PC-9 (cell line): Measurements from ENCODE around the gene BEST2. TPM values are rescaled to one million over a fixed set of nuclear protein-coding genes. Genes with fewer than 3 reads are reported as not detected.

Experiments
- BruUV-seq: library from RNA; stranded (reverse); fragments of 400-500 nt; replicated peaks from 2 replicates; lab custom pipeline; 2021; lab: Mats Ljungman, UMichigan
- CTCF ChIA-PET: fragments of 300-600 bp; sonication (Branson Sonifier 250); formaldehyde crosslinking; loops from one replicate; lab custom pipeline; 2022; ENCODE audit warnings: antibody characterized with exemption; lab: Charles Lee
- POLR2A ChIA-PET: fragments of 300-600 bp; sonication (Branson Sonifier 250); formaldehyde crosslinking; loops from one replicate; lab custom pipeline; 2022; ENCODE audit warnings: antibody characterized with exemption; ENCODE audit not compliant: unreplicated experiment; lab: Charles Lee
- DNase-seq, 2 experiments: peaks; one replicate each; pipeline versions ENCODE4 v3.0.0 to v3.0.0-alpha.2; 2015 to 2022; ENCODE audit warnings: mixed read lengths in 1 of 2
- H2AFZ ChIP-seq: fragments of 200-600 bp; sonication (generic); 2 replicates; pipeline ENCODE4 v1.8.1; 2017; ENCODE audit warnings: antibody characterized with exemption
- H3F3A ChIP-seq: fragments of 200-600 bp; sonication (generic); 2 replicates; pipeline ENCODE4 v1.8.1; 2017; ENCODE audit warnings: antibody characterized with exemption, mild to moderate bottlenecking, low read depth; ENCODE audit not compliant: insufficient read depth
- H3K27ac ChIP-seq: fragments of 200-600 bp; sonication (generic); 2 replicates; pipeline ENCODE4 v1.6.1; 2016; ENCODE audit warnings: mixed run types
- H3K27me3 ChIP-seq: fragments of 200-600 bp; sonication (generic); 2 replicates; pipeline ENCODE4 v1.6.1; 2016; ENCODE audit warnings: low read depth, mixed run types; ENCODE audit not compliant: insufficient read depth
- H3K36me3 ChIP-seq: fragments of 200-600 bp; sonication (generic); 2 replicates; pipeline ENCODE4 v1.6.1; 2016; ENCODE audit warnings: low read depth, mixed run types
- H3K4me1 ChIP-seq: fragments of 200-600 bp; sonication (generic); replicated peaks from 2 replicates; pipeline ENCODE4 v1.6.1; 2016; ENCODE audit warnings: mixed run types; ENCODE audit not compliant: insufficient read depth
- H3K4me2 ChIP-seq: fragments of 200-600 bp; sonication (generic); 2 replicates; pipeline ENCODE4 v1.6.1; 2017; ENCODE audit warnings: mixed run types
- H3K4me3 ChIP-seq: fragments of 200-600 bp; sonication (generic); 2 replicates; pipeline ENCODE4 v1.6.1; 2016; ENCODE audit warnings: mixed run types
- H3K79me2 ChIP-seq: fragments of 200-600 bp; sonication (generic); 2 replicates; pipeline ENCODE4 v1.6.1; 2017; ENCODE audit warnings: low read depth, mixed run types
- H3K9me2 ChIP-seq: fragments of 200-600 bp; sonication (generic); 2 replicates; pipeline ENCODE4 v1.8.1; 2017; ENCODE audit warnings: mild to moderate bottlenecking; ENCODE audit not compliant: insufficient read depth
- H3K9me3 ChIP-seq: fragments of 200-600 bp; sonication (generic); 2 replicates; pipeline ENCODE4 v1.8.1; 2016; ENCODE audit warnings: low read depth; ENCODE audit not compliant: insufficient read depth
- H4K20me1 ChIP-seq: fragments of 200-600 bp; sonication (generic); 2 replicates; pipeline ENCODE4 v1.8.1; 2017; ENCODE audit not compliant: insufficient read depth
- CTCF ChIP-seq: fragments of 200-600 bp; sonication (generic); conservative IDR thresholded peaks from 2 replicates; pipeline ENCODE4 v1.6.1; 2017; ENCODE audit warnings: mixed run types, antibody characterized with exemption, mild to moderate bottlenecking, moderate library complexity
- EZH2 ChIP-seq: fragments of 200-600 bp; sonication (generic); IDR thresholded peaks from 2 replicates; pipeline ENCODE4 v1.8.0; 2017; ENCODE audit warnings: antibody characterized with exemption, low read depth
- intact Hi-C: fragments of 100-400 bp; cut with micrococcal nuclease; formaldehyde crosslinking; loops from one replicate; pipeline ENCODE4 v1.10.0; 2022; ENCODE audit not compliant: unreplicated experiment
- total RNA-seq: library from RNA; stranded (reverse); gene quantifications from 2 replicates; pipeline ENCODE4 v1.2.3, GENCODE V29; 2021

The BEST2 gene
- total RNA-seq, 1 experiment from 2014 or later, result not detected

- H3K4me3 ChIP-seq, result no peak overlapping the region
- H3F3A ChIP-seq, result peaks cover 18% of the 10 kb centered on the region
- H3K79me2 ChIP-seq, result no peaks in the 10 kb centered on the region
- no peak for TF ChIP-seq CTCF
- TF ChIP-seq EZH2, result no peak
- intact Hi-C loops, result no loop called here
- H4K20me1 ChIP-seq, result peaks cover 4% of the 10 kb centered on the region; the same call in 1 of the 2 replicates
- CTCF ChIA-PET, result interaction anchor here (0.6 kb wide), 2 partner anchors 15 to 123 kb away, joined by 3 to 7 read pairs; no protein-coding TSS in a partner anchor
- BruUV-seq, result no TSS peak
- peaks cover 18% of the 10 kb centered on the region for H3K27me3 ChIP-seq
- H3K4me2 ChIP-seq, result no peak overlapping the region
- peaks cover 6% of the 10 kb centered on the region for H3K4me1 ChIP-seq
- H3K9me2 ChIP-seq, result no peaks in the 10 kb centered on the region
- no peaks in the 10 kb centered on the region for H3K9me3 ChIP-seq
- H3K36me3 ChIP-seq, result peaks cover 17% of the 10 kb centered on the region
- no peak for DNase-seq
- POLR2A ChIA-PET, result no interaction called here
- H3K27ac ChIP-seq, result no peak overlapping the region
- no peak overlapping the region for H2AFZ ChIP-seq
Observed at GRCh38 chr19:12749938-12750521, 1.6 kb upstream of the BEST2 start.

GRCh38 chr19:12750851-12751250 is 740 bp upstream of the BEST2 start:
- Histone ChIP-seq H3K4me3 (no peak overlapping the region), H3K79me2 (no peaks in the 10 kb centered on the region), H3K9me2 (no peaks in the 10 kb centered on the region), H3K4me2 (no peak overlapping the region), H3K9me3 (no peaks in the 10 kb centered on the region), H3K36me3 (peaks cover 16% of the 10 kb centered on the region), H3F3A (peaks cover 18% of the 10 kb centered on the region), H3K27me3 (peaks cover 18% of the 10 kb centered on the region), H2AFZ (no peak overlapping the region), H3K27ac (no peak overlapping the region), H3K4me1 (no peaks in the 10 kb centered on the region), H4K20me1 (peaks cover 4% of the 10 kb centered on the region; the same call in 1 of the 2 replicates)
- ChIA-PET CTCF (no interaction called here), POLR2A (no interaction called here)
- DNase-seq, result no peak
- intact Hi-C loops, result no loop called here
- TF ChIP-seq CTCF (no peak), EZH2 (no peak)
- BruUV-seq, result no TSS peak

GRCh38 chr19:12752056-12752781 is 628 bp downstream of the BEST2 start:
- BruUV-seq, result no TSS peak
- no peaks in the 10 kb centered on the region for H3K9me2 ChIP-seq
- no peaks in the 10 kb centered on the region for H3K79me2 ChIP-seq
- peaks cover 14% of the 10 kb centered on the region for H3F3A ChIP-seq
- peaks cover 6% of the 10 kb centered on the region; the same call in 1 of the 2 replicates for H3K36me3 ChIP-seq
- peaks cover 4% of the 10 kb centered on the region; the same call in 1 of the 2 replicates for H3K4me1 ChIP-seq
- no peak overlapping the region for H3K4me2 ChIP-seq
- H3K4me3 ChIP-seq, result no peak overlapping the region
- ChIA-PET CTCF (no interaction called here), POLR2A (interaction anchor here (0.7 kb wide), 1 partner anchor 25 kb away, joined by 4 read pairs; no protein-coding TSS in a partner anchor)
- H2AFZ ChIP-seq, result no peak overlapping the region
- H3K27me3 ChIP-seq, result peaks cover 18% of the 10 kb centered on the region
- no peaks in the 10 kb centered on the region for H3K9me3 ChIP-seq
- intact Hi-C loops, result no loop called here
- H3K27ac ChIP-seq, result no peak overlapping the region
- TF ChIP-seq EZH2 (no peak), CTCF (no peak)
- no peaks in the 10 kb centered on the region for H4K20me1 ChIP-seq
- DNase-seq, result no peak
